ENCODE data around the gene TMEM87B. TPM values are rescaled to one million over a fixed set of nuclear protein-coding genes. Genes with fewer than 3 reads are reported as not detected.

Gene TMEM87B
- total RNA-seq, 1 donor from 2014 or later: 23.6 TPM

DNA sequence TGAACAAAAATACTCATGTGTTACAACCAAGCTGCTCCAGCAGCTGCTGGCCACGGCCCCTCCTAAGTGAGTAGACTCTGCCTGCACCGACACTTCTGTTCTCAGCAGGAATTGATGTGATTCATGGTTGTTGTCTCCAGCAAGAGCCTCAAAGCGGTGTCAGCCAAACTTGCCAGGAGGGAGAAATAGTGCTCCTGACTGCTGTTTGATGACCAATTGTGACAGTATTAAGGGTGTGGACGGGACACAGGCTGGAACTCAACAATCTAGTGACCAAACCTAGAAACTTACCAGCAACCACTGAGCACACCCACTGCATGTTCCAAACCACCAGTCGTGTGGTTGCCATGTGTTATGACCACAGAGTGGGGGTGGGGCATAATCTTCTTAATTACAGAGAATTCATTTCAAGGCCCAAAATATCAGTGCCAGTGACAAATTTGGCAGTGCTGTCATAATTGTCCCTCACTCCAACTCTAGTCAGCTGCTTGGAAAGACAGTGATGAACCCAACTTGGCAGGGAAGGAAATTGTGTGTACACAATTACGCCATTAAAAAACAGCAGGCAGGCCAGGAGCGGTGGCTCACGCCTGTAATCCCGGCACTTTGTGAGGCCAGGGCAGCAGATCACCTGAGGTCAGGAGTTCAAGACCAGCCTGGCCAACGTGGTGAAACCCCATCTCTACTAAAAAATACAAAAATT, 113.5 kb downstream of the TMEM87B start:
- Histone ChIP-seq H3K9me3 (no peaks in the 10 kb centered on the region), H3K27ac (no peak overlapping the region), H3K4me1 (no peaks in the 10 kb centered on the region), H3K4me3 (no peak overlapping the region), H3K36me3 (no peaks in the 10 kb centered on the region), H3K27me3 (ENCODE audit: low read depth) (no peaks in the 10 kb centered on the region)
- intact Hi-C loops (cut with DNase I): no loop called here
- TF ChIP-seq, protein P1, sequence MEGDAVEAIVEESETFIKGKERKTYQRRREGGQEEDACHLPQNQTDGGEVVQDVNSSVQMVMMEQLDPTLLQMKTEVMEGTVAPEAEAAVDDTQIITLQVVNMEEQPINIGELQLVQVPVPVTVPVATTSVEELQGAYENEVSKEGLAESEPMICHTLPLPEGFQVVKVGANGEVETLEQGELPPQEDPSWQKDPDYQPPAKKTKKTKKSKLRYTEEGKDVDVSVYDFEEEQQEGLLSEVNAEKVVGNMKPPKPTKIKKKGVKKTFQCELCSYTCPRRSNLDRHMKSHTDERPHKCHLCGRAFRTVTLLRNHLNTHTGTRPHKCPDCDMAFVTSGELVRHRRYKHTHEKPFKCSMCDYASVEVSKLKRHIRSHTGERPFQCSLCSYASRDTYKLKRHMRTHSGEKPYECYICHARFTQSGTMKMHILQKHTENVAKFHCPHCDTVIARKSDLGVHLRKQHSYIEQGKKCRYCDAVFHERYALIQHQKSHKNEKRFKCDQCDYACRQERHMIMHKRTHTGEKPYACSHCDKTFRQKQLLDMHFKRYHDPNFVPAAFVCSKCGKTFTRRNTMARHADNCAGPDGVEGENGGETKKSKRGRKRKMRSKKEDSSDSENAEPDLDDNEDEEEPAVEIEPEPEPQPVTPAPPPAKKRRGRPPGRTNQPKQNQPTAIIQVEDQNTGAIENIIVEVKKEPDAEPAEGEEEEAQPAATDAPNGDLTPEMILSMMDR (IDR thresholded peaks at IDR 0.05): no peak
- DNase-seq (no peak), ATAC-seq (no peak)

Other genes with a start within 250 kb of the TMEM87B start
- gene ANAPC1, start 171.1 kb upstream of the TMEM87B start, total RNA-seq: 32.2 TPM
- gene MERTK, start 156.7 kb upstream of the TMEM87B start, total RNA-seq: 20.7 TPM
- gene FBLN7, start 83.1 kb downstream of the TMEM87B start, total RNA-seq: 2.0 TPM
- gene ZC3H8, start 199.8 kb downstream of the TMEM87B start, total RNA-seq: 5.0 TPM
- gene ZC3H6, start 220.3 kb downstream of the TMEM87B start, total RNA-seq: 18.0 TPM

All from lower lobe of right lung (tissue), 2 donors.